Type B pancreatic cell (in vitro differentiated cells): Measurements from ENCODE around the gene DSG2. TPM values are rescaled to one million over a fixed set of nuclear protein-coding genes. Genes with fewer than 3 reads are reported as not detected.

Experiments
- DNase-seq: peaks from one replicate; pipeline ENCODE4 v3.0.0; 2021; ENCODE audit warnings: mixed read lengths; ENCODE audit not compliant: unreplicated experiment; ENCODE audit errors: extremely low spot score
- H3K27ac Mint-ChIP-seq: 2 replicates; pipeline ENCODE4 v1.8.0; 2021; ENCODE audit warnings: mild to moderate bottlenecking, mixed read lengths
- H3K27me3 Mint-ChIP-seq: 2 replicates; pipeline ENCODE4 v1.8.0; 2021; ENCODE audit warnings: mixed read lengths
- H3K36me3 Mint-ChIP-seq: 2 replicates; pipeline ENCODE4 v1.8.0; 2021; ENCODE audit warnings: mixed read lengths
- H3K4me1 Mint-ChIP-seq: one replicate; pipeline ENCODE4 v1.8.0; 2021; ENCODE audit warnings: mixed read lengths; ENCODE audit not compliant: unreplicated experiment
- H3K4me3 Mint-ChIP-seq: 2 replicates; pipeline ENCODE4 v1.8.0; 2021; ENCODE audit warnings: mild to moderate bottlenecking, mixed read lengths
- H3K9me3 Mint-ChIP-seq: 2 replicates; pipeline ENCODE4 v1.8.0; 2021; ENCODE audit warnings: mixed read lengths
- CTCF ChIP-seq: fragments of 200-600 bp; sonication (generic); conservative IDR thresholded peaks from 2 replicates; pipeline ENCODE4 v1.5.0; 2021; ENCODE audit warnings: antibody characterized with exemption, mild to moderate bottlenecking
- total RNA-seq: library from RNA; stranded (reverse); gene quantifications from 2 replicates; pipeline ENCODE4 v1.2.1, GENCODE V29; 2021; ENCODE audit warnings: low replicate concordance

Gene DSG2
- total RNA-seq, 1 donor from 2014 or later = 117 TPM

DNA sequence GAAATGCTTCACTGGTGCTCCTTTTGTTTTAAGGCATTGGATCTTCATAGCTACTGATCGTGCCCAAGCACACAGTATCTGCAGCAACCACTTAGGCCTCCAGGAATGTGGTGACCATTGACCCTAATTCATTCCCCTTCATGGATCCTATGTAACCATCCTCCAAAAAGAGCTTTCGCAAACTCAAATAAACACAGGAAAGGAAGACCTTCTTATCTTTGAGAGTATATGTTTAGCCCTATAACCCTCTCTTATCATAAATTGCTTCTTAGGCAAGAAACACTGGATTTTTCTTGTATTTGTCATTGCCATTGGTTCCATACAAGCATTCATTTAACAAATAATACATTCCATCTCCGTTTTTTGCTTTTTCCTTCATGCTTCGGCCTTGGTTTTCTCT is 89.6 kb downstream of the DSG2 start:
- Mint-ChIP-seq H3K27me3 (no peaks in the 10 kb centered on the region), H3K36me3 (no peaks in the 10 kb centered on the region), H3K4me3 (no peak overlapping the region), H3K9me3 (peaks cover 7% of the 10 kb centered on the region), H3K4me1 (peaks cover 15% of the 10 kb centered on the region), H3K27ac (peak overlapping the region; percentile 4)
- DNase-seq = no peak
- TF ChIP-seq CTCF = no peak

- no peak for TF ChIP-seq CTCF
- Mint-ChIP-seq H3K27me3 (no peaks in the 10 kb centered on the region), H3K4me1 (peaks cover 28% of the 10 kb centered on the region), H3K36me3 (no peaks in the 10 kb centered on the region), H3K27ac (no peak overlapping the region), H3K4me3 (no peak overlapping the region), H3K9me3 (peaks cover 7% of the 10 kb centered on the region)
- no peak for DNase-seq
Measured at GRCh38 chr18:31590570-31590969, 92.6 kb downstream of the DSG2 start.

DNA sequence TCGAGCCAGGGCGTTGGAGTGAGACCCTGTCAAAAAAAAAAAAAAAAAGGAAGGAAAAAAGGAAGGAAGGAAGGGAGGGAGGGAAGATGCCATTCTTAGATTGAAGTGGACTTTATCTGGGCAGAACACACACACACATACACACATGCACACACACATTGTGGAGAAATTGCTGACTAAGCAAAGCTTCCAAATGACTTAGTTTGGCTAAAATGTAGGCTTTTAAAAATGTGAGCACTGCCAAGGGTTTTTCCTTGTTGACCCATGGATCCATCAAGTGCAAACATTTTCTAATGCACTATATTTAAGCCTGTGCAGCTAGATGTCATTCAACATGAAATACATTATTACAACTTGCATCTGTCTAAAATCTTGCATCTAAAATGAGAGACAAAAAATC is 93.1 kb downstream of the DSG2 start:
- Mint-ChIP-seq H3K4me3 (peak overlapping the region; percentile 15), H3K4me1 (peaks cover 33% of the 10 kb centered on the region), H3K27ac (no peak overlapping the region), H3K36me3 (no peaks in the 10 kb centered on the region), H3K27me3 (no peaks in the 10 kb centered on the region), H3K9me3 (peaks cover 7% of the 10 kb centered on the region)
- DNase-seq = no peak
- TF ChIP-seq CTCF = no peak

DNA sequence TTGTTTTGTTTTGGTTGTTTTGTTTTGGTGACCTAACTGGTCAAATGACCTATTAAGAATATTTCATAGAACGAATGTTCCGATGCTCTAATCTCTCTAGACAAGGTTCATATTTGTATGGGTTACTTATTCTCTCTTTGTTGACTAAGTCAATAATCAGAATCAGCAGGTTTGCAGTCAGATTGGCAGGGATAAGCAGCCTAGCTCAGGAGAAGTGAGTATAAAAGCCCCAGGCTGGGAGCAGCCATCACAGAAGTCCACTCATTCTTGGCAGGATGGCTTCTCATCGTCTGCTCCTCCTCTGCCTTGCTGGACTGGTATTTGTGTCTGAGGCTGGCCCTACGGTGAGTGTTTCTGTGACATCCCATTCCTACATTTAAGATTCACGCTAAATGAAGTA is 93.7 kb downstream of the DSG2 start, which contains the start of gene TTR:
Gene TTR (plus strand): TSS at position 250 of the 400 bp plus-strand sequence. CDS start 26 bp downstream, at position 276.
- peaks cover 7% of the 10 kb centered on the region for H3K9me3 Mint-ChIP-seq
- no peaks in the 10 kb centered on the region for H3K36me3 Mint-ChIP-seq
- H3K4me1 Mint-ChIP-seq = peaks cover 37% of the 10 kb centered on the region
- no peak for TF ChIP-seq CTCF
- H3K4me3 Mint-ChIP-seq = peak within 1 kb of the TSS; percentile 62
- H3K27me3 Mint-ChIP-seq = no peaks in the 10 kb centered on the region
- H3K27ac Mint-ChIP-seq = no peak within 1 kb of the TSS
- no peak for DNase-seq

DNA sequence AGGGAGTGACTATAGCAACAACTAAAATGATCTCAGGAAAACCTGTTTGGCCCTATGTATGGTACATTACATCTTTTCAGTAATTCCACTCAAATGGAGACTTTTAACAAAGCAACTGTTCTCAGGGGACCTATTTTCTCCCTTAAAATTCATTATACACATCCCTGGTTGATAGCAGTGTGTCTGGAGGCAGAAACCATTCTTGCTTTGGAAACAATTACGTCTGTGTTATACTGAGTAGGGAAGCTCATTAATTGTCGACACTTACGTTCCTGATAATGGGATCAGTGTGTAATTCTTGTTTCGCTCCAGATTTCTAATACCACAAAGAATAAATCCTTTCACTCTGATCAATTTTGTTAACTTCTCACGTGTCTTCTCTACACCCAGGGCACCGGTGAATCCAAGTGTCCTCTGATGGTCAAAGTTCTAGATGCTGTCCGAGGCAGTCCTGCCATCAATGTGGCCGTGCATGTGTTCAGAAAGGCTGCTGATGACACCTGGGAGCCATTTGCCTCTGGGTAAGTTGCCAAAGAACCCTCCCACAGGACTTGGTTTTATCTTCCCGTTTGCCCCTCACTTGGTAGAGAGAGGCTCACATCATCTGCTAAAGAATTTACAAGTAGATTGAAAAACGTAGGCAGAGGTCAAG is 94.7 kb downstream of the DSG2 start:
- H3K36me3 Mint-ChIP-seq = no peaks in the 10 kb centered on the region
- no peak overlapping the region for H3K27ac Mint-ChIP-seq
- H3K4me3 Mint-ChIP-seq = peak overlapping the region; percentile 62
- peaks cover 7% of the 10 kb centered on the region for H3K9me3 Mint-ChIP-seq
- peaks cover 35% of the 10 kb centered on the region for H3K4me1 Mint-ChIP-seq
- no peak for TF ChIP-seq CTCF
- H3K27me3 Mint-ChIP-seq = no peaks in the 10 kb centered on the region
- no peak for DNase-seq
